Kidney (tissue), 14 donors: ENCODE measurements around the gene CTIF. TPM values are rescaled to one million over a fixed set of nuclear protein-coding genes. Genes with fewer than 3 reads are reported as not detected.
A peak's percentile ranks its signal among the peaks of the same experiment; 100 is the strongest.

Experiments
- DNase-seq, 5 donors: peaks; one replicate each; pipeline ENCODE4 v3.0.0-alpha.2; 2013 to 2020
- FAIRE-seq: peaks from 2 replicates; lab custom pipeline; 2012; peaks lifted over from hg19 to GRCh38; lab: Jason Lieb, UNC
- H3K27ac ChIP-seq, 2 donors: one replicate each; pipeline ENCODE4 v1.7.0; 2013; ENCODE audit warnings: low read depth in 2 of 2, low read length in 2 of 2, inconsistent platforms in 1 of 2
- H3K27me3 ChIP-seq: one replicate; pipeline ENCODE4 v1.7.1; 2013; ENCODE audit warnings: low read length, inconsistent platforms; ENCODE audit not compliant: control insufficient read depth, insufficient read depth
- H3K36me3 ChIP-seq, 3 donors: one replicate each; pipeline versions ENCODE4 v1.7.0 to v1.7.1; 2013; ENCODE audit warnings: low read length in 3 of 3, control low read depth in 1 of 3, inconsistent platforms in 1 of 3; ENCODE audit not compliant: insufficient read depth in 3 of 3, control insufficient read depth in 2 of 3
- H3K4me1 ChIP-seq, 3 donors: one replicate each; pipeline versions ENCODE4 v1.7.0 to v1.7.1; 2013; ENCODE audit warnings: low read length in 3 of 3, inconsistent platforms in 1 of 3, low read depth in 1 of 3; ENCODE audit not compliant: control insufficient read depth in 2 of 3, insufficient read depth in 2 of 3
- H3K4me3 ChIP-seq, 3 donors: one replicate each; pipeline versions ENCODE4 v1.7.0 to v1.8.1; 2013; ENCODE audit warnings: low read length in 3 of 3, control low read depth in 1 of 3, inconsistent platforms in 1 of 3
- H3K9ac ChIP-seq, 3 donors: one replicate each; pipeline versions ENCODE4 v1.7.0 to v1.7.1; 2013; ENCODE audit warnings: low read length in 3 of 3, control low read depth in 1 of 3, inconsistent platforms in 1 of 3
- H3K9me3 ChIP-seq, 3 donors: one replicate each; pipeline versions ENCODE4 v1.7.0 to v1.7.1; 2013; ENCODE audit warnings: low read length in 3 of 3, control low read depth in 1 of 3, inconsistent platforms in 1 of 3; ENCODE audit not compliant: control insufficient read depth in 2 of 3, insufficient read depth in 1 of 3
- intact Hi-C: fragments of 100-400 bp; cut with DNase I; formaldehyde crosslinking; loops from one replicate; pipeline ENCODE4 v1.11.1; 2022
- polyA plus RNA-seq: library from polyadenylated mRNA; stranded (reverse); fragments of 350-450 nt; fragmentation: Illumina TruSeq; extraction: RNeasy Lipid Tissue Mini Kit (QIAGEN cat#74804); gene quantifications from one replicate; pipeline ENCODE4 v1.2.3, GENCODE V29; 2014; ENCODE audit warnings: low read depth, low replicate concordance; ENCODE audit not compliant: insufficient read depth
- total RNA-seq: library from RNA; stranded (reverse); fragmentation: NEBNext Ultra II Directional; extraction: Animal tissue kit (Norgen Biotek cat#: 25700); gene quantifications from one replicate; pipeline ENCODE4 v1.2.1, GENCODE V29; 2021
- TF ChIP-seq, protein P1 (sequence below): IDR thresholded peaks from 3 replicates; pipeline ENCODE4 v1.5.1; 2012; ENCODE audit warnings: mild to moderate bottlenecking, moderate library complexity, borderline replicate concordance; ENCODE audit not compliant: insufficient read depth; ENCODE audit errors: extremely low read depth
- donor health status: control.
- donor health status: control.
- donor health status: control.
- donor health status: control.
- donor health status: control.
- donor health status: DM: yes; HTN: yes; CAD: no.
- donor health status: Normal renal cell carcinoma (clear cell type).

Gene CTIF
- total and polyA plus RNA-seq, 2 donors from 2014 or later: 37.3 to 41.9 TPM

DNA sequence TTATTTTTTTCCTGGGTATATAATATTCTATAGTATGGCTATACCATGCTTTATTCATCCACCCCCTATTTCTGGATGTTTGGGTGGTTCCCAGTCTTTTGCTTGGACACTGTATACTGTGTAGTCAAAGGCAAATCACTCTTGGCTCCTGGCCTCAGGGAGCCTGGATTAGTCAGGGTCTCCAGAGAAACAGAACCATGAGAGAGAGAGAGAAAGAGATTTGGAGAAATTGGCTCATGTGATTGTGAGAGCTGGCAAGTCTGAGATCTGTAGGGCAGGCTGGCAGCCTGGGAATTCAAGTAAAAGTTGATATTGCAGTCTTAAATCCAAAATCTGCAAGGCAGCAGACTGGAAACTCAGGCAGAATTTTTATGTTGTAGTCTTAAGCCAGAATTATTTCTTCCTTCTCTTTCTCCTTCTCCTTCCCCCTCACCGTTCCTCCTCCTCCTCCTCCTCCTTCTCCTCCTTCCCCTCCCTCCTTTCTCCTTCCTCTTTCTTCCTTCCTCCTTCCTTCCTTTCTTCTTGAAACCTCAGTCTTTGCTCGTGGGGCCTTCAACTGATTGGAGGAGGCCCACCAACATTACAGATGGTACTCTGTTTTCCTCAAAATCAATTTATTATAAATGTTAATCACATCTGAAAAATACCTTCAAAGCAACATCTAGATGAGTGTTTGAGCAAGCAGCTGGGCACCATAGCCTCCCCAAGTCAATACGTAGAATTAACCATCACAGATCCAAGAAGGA lies 33.0 kb downstream of the CTIF start:
- intact Hi-C loops: no loop called here
- no peak overlapping the region for H3K27ac ChIP-seq
- H3K27me3 ChIP-seq: no peaks in the 10 kb centered on the region
- no peak overlapping the region for H3K4me3 ChIP-seq
- H3K9ac ChIP-seq: no peak overlapping the region
- no peak for FAIRE-seq
- peak in 1 of 5 donors; percentile 5 for DNase-seq
- H3K9me3 ChIP-seq: no peaks in the 10 kb centered on the region
- no peaks in the 10 kb centered on the region for H3K36me3 ChIP-seq
- no peaks in the 10 kb centered on the region for H3K4me1 ChIP-seq
- TF ChIP-seq, protein P1, sequence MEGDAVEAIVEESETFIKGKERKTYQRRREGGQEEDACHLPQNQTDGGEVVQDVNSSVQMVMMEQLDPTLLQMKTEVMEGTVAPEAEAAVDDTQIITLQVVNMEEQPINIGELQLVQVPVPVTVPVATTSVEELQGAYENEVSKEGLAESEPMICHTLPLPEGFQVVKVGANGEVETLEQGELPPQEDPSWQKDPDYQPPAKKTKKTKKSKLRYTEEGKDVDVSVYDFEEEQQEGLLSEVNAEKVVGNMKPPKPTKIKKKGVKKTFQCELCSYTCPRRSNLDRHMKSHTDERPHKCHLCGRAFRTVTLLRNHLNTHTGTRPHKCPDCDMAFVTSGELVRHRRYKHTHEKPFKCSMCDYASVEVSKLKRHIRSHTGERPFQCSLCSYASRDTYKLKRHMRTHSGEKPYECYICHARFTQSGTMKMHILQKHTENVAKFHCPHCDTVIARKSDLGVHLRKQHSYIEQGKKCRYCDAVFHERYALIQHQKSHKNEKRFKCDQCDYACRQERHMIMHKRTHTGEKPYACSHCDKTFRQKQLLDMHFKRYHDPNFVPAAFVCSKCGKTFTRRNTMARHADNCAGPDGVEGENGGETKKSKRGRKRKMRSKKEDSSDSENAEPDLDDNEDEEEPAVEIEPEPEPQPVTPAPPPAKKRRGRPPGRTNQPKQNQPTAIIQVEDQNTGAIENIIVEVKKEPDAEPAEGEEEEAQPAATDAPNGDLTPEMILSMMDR: no peak

DNA sequence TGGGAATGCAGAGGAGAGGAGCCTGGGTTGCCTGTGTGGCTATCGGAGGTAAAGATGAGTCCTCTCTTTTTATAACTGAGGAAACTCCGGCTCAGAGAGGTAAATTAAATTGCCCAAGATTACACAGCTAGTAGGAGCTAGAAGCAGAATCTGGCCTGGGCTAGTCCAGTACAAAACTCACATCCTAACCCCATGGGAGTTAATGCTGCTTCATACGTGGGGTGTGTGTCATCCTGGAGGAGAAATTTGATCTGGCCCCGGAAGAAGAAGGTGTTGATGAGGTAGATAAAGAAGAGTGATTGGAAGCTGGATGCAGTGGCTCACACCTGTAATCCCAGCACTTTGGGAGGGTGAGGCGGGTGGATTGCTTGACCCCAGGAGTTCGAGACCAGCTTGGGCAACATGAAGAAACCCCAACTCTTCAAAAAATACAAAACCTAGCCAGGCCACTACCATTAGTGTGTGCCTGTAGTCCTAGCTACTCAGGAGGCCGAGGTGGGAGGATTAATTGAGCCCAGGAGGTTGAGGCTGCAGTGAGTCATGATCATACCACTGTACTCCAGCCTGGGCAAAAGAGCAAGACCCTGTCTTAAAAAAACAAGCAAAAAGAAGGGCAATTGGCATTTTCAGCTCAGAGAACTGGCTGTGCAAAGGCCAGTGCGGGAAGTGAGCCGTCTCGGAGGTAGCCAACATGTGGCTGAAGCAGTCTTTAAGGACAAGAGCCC lies 33.7 kb downstream of the CTIF start:
- no peak overlapping the region for H3K27ac ChIP-seq
- no peaks in the 10 kb centered on the region for H3K27me3 ChIP-seq
- DNase-seq (peak in 1 of 5 donors; percentile 1), FAIRE-seq (no peak)
- no peak overlapping the region for H3K9ac ChIP-seq
- no peaks in the 10 kb centered on the region for H3K9me3 ChIP-seq
- TF ChIP-seq, protein P1: no peak
- no peaks in the 10 kb centered on the region for H3K4me1 ChIP-seq
- intact Hi-C loops: no loop called here
- no peaks in the 10 kb centered on the region for H3K36me3 ChIP-seq
- no peak overlapping the region for H3K4me3 ChIP-seq

DNA sequence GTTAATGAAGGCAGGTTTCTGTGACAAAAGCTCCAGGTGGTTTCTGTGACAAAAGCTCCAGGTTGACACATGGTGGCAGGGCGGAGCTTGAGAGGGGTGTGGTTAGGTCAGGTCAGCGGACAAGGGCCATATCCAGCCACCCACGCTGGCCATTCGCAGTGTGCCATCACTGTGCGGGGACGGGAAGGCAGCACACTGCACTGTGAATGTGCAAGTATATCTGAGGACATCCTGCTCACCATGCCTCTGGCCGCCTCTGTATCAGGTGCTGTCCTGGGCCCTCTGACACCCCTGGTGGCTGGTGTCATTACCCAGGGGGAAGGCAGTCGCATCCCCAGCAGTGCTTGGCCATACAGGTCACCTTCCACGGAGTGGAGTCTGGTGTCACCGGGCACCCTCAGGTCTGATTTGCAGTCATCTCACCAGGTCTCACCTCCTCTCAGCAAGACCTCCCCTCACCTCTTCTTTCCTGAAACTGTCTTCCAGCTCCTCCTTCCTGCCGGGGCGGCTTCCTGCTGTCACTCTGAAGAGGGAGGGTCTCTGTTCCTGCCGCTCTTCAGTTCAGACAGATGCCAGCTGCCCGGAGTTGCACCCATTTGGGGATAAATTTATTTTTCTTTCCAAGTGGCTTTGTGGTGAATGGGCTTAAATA lies 34.9 kb downstream of the CTIF start:
- peak in 1 of 5 donors; percentile 46 for DNase-seq
- TF ChIP-seq, protein P1: no peak
- H3K4me3 ChIP-seq: no peak overlapping the region
- FAIRE-seq: no peak
- no peaks in the 10 kb centered on the region for H3K36me3 ChIP-seq
- intact Hi-C loops: no loop called here
- no peaks in the 10 kb centered on the region for H3K4me1 ChIP-seq
- no peak overlapping the region for H3K9ac ChIP-seq
- peaks cover 0 to 5% (median 0%) of the 10 kb centered on the region in 3 donors for H3K9me3 ChIP-seq
- no peaks in the 10 kb centered on the region for H3K27me3 ChIP-seq
- no peak overlapping the region for H3K27ac ChIP-seq
